ENCODE results near the gene MPC2. TPM values are rescaled to one million over a fixed set of nuclear protein-coding genes. Genes with fewer than 3 reads are reported as not detected.

MPC2 gene
- total RNA-seq (74.4 TPM), polyA plus RNA-seq (67.9 TPM)
- long read RNA-seq, donor 1, partial matches to known transcripts, result 0 of 3 reads
- long read RNA-seq, donor 1, other reads (novel, unspliced or antisense), result 0 of 3 reads
- long read RNA-seq, donor 2, transcript MPC2-202 (5 exons, 2,177 nt), result major isoform, 64 of 78 reads
- long read RNA-seq, donor 2, partial matches to known transcripts, result 14 of 78 reads
- long read RNA-seq, donor 2, other reads (novel, unspliced or antisense), result 0 of 78 reads
- long read RNA-seq, donor 3, transcript MPC2-202 (5 exons, 2,177 nt), result major isoform, 90 of 128 reads
- long read RNA-seq, donor 3, partial matches to known transcripts, result 38 of 128 reads
- long read RNA-seq, donor 3, other reads (novel, unspliced or antisense), result 0 of 128 reads
- long read RNA-seq, donor 4, transcript MPC2-202 (5 exons, 2,177 nt), result major isoform, 23 of 31 reads
- long read RNA-seq, donor 4, partial matches to known transcripts, result 8 of 31 reads
- long read RNA-seq, donor 4, other reads (novel, unspliced or antisense), result 0 of 31 reads
- long read RNA-seq, donor 5, transcript MPC2-202 (5 exons, 2,177 nt), result major isoform, 109 of 175 reads
- long read RNA-seq, donor 5, partial matches to known transcripts, result 66 of 175 reads
- long read RNA-seq, donor 5, other reads (novel, unspliced or antisense), result 0 of 175 reads
- long read RNA-seq, donor 6, transcript MPC2-202 (5 exons, 2,177 nt), result major isoform, 32 of 44 reads
- long read RNA-seq, donor 6, partial matches to known transcripts, result 12 of 44 reads
- long read RNA-seq, donor 6, other reads (novel, unspliced or antisense), result 0 of 44 reads
- long read RNA-seq, donor 7, transcript MPC2-202 (5 exons, 2,177 nt), result major isoform, 39 of 86 reads
- long read RNA-seq, donor 7, partial matches to known transcripts, result 47 of 86 reads
- long read RNA-seq, donor 7, other reads (novel, unspliced or antisense), result 0 of 86 reads
- long read RNA-seq, donor 8, transcript MPC2-202 (5 exons, 2,177 nt), result major isoform, 19 of 32 reads
- long read RNA-seq, donor 8, partial matches to known transcripts, result 13 of 32 reads
- long read RNA-seq, donor 8, other reads (novel, unspliced or antisense), result 0 of 32 reads
- long read RNA-seq, donor 9, transcript MPC2-202 (5 exons, 2,177 nt), result major isoform, 40 of 56 reads
- long read RNA-seq, donor 9, partial matches to known transcripts, result 16 of 56 reads
- long read RNA-seq, donor 9, other reads (novel, unspliced or antisense), result 0 of 56 reads
- long read RNA-seq, donor 10, transcript MPC2-202 (5 exons, 2,177 nt), result major isoform, 47 of 58 reads
- long read RNA-seq, donor 10, partial matches to known transcripts, result 11 of 58 reads
- long read RNA-seq, donor 10, other reads (novel, unspliced or antisense), result 0 of 58 reads

- H3K27me3 ChIP-seq (ENCODE audit: control insufficient read depth in 2 of 2, insufficient read depth in 1 of 2, low read length in 1 of 2), result no peaks in the 10 kb centered on the region
- no peaks in the 10 kb centered on the region for H3K9me3 ChIP-seq (ENCODE audit: control insufficient read depth in 2 of 2, insufficient read depth in 1 of 2, low read length in 1 of 2)
- WGBS, result under 1% methylated on average over 51 of the region's 51 CpGs
- peak within 1 kb of the TSS; percentile 97 to 99 for H3K27ac ChIP-seq (ENCODE audit: low read depth in 1 of 2, low read length in 1 of 2)
- peaks cover 4 to 5% of the 10 kb centered on the region in 2 donors for H3K4me1 ChIP-seq (ENCODE audit: control insufficient read depth in 2 of 2, insufficient read depth in 2 of 2, low read length in 2 of 2)
- H3K4me3 ChIP-seq (ENCODE audit: low read length in 2 of 2), result peak within 1 kb of the TSS; percentile 63 to 93
- peak; percentile 40 to 86 (median 68) for DNase-seq (ENCODE audit: low read depth in 6 of 9, low spot score in 9 of 9)
- H3K36me3 ChIP-seq (ENCODE audit: control insufficient read depth in 2 of 2, insufficient read depth in 2 of 2, low read length in 1 of 2), result no peaks in the 10 kb centered on the region
These were observed at the start of gene MPC2 for GRCh38 chr1:167936930-167937708. Gene MPC2 (minus strand): TSS chr1:167937072. CDS start chr1:167935841, 1,231 bp downstream.

- H3K9me3 ChIP-seq (ENCODE audit: control insufficient read depth in 2 of 2, insufficient read depth in 1 of 2, low read length in 1 of 2), result no peaks in the 10 kb centered on the region
- no peak for DNase-seq (ENCODE audit: low read depth in 6 of 9, low spot score in 9 of 9)
- no peak overlapping the region for H3K27ac ChIP-seq (ENCODE audit: low read depth in 1 of 2, low read length in 1 of 2)
- no peaks in the 10 kb centered on the region for H3K4me1 ChIP-seq (ENCODE audit: control insufficient read depth in 2 of 2, insufficient read depth in 2 of 2, low read length in 2 of 2)
- H3K36me3 ChIP-seq (ENCODE audit: control insufficient read depth in 2 of 2, insufficient read depth in 2 of 2, low read length in 1 of 2), result peaks cover 3 to 16% of the 10 kb centered on the region in 2 donors
- H3K27me3 ChIP-seq (ENCODE audit: control insufficient read depth in 2 of 2, insufficient read depth in 1 of 2, low read length in 1 of 2), result no peaks in the 10 kb centered on the region
- 77% methylated on average over 8 of the region's 8 CpGs for WGBS
- H3K4me3 ChIP-seq (ENCODE audit: low read length in 2 of 2), result no peak overlapping the region
These were observed 48.1 kb upstream of the MPC2 start for GRCh38 chr1:167984886-167985489.

GRCh38 chr1:167983797-167984420 is 47.0 kb upstream of the MPC2 start:
- H3K4me1 ChIP-seq (ENCODE audit: control insufficient read depth in 2 of 2, insufficient read depth in 2 of 2, low read length in 2 of 2), result no peaks in the 10 kb centered on the region
- H3K36me3 ChIP-seq (ENCODE audit: control insufficient read depth in 2 of 2, insufficient read depth in 2 of 2, low read length in 1 of 2), result peaks cover 3 to 16% of the 10 kb centered on the region in 2 donors
- no peak for DNase-seq (ENCODE audit: low read depth in 6 of 9, low spot score in 9 of 9)
- WGBS, result 100% methylated on average over 2 of the region's 2 CpGs
- no peak overlapping the region for H3K27ac ChIP-seq (ENCODE audit: low read depth in 1 of 2, low read length in 1 of 2)
- H3K4me3 ChIP-seq (ENCODE audit: low read length in 2 of 2), result no peak overlapping the region
- H3K27me3 ChIP-seq (ENCODE audit: control insufficient read depth in 2 of 2, insufficient read depth in 1 of 2, low read length in 1 of 2), result no peaks in the 10 kb centered on the region
- no peaks in the 10 kb centered on the region for H3K9me3 ChIP-seq (ENCODE audit: control insufficient read depth in 2 of 2, insufficient read depth in 1 of 2, low read length in 1 of 2)

GRCh38 chr1:167981933-167982332 is 45.1 kb upstream of the MPC2 start:
- H3K27ac ChIP-seq (ENCODE audit: low read depth in 1 of 2, low read length in 1 of 2), result no peak overlapping the region
- DNase-seq (ENCODE audit: low read depth in 6 of 9, low spot score in 9 of 9), result no peak
- H3K4me1 ChIP-seq (ENCODE audit: control insufficient read depth in 2 of 2, insufficient read depth in 2 of 2, low read length in 2 of 2), result no peaks in the 10 kb centered on the region
- H3K4me3 ChIP-seq (ENCODE audit: low read length in 2 of 2), result no peak overlapping the region
- peaks cover 3 to 20% of the 10 kb centered on the region in 2 donors for H3K36me3 ChIP-seq (ENCODE audit: control insufficient read depth in 2 of 2, insufficient read depth in 2 of 2, low read length in 1 of 2)
- WGBS, result 99% methylated on average over 9 of the region's 9 CpGs
- H3K9me3 ChIP-seq (ENCODE audit: control insufficient read depth in 2 of 2, insufficient read depth in 1 of 2, low read length in 1 of 2), result no peaks in the 10 kb centered on the region
- H3K27me3 ChIP-seq (ENCODE audit: control insufficient read depth in 2 of 2, insufficient read depth in 1 of 2, low read length in 1 of 2), result no peaks in the 10 kb centered on the region

- H3K9me3 ChIP-seq (ENCODE audit: control insufficient read depth in 2 of 2, insufficient read depth in 1 of 2, low read length in 1 of 2), result no peaks in the 10 kb centered on the region
- H3K36me3 ChIP-seq (ENCODE audit: control insufficient read depth in 2 of 2, insufficient read depth in 2 of 2, low read length in 1 of 2), result peaks cover 3 to 23% of the 10 kb centered on the region in 2 donors
- no peak overlapping the region for H3K27ac ChIP-seq (ENCODE audit: low read depth in 1 of 2, low read length in 1 of 2)
- H3K4me1 ChIP-seq (ENCODE audit: control insufficient read depth in 2 of 2, insufficient read depth in 2 of 2, low read length in 2 of 2), result no peaks in the 10 kb centered on the region
- no peak for DNase-seq (ENCODE audit: low read depth in 6 of 9, low spot score in 9 of 9)
- WGBS, result 100% methylated on average over 1 of the region's 1 CpG
- no peak overlapping the region for H3K4me3 ChIP-seq (ENCODE audit: low read length in 2 of 2)
- no peaks in the 10 kb centered on the region for H3K27me3 ChIP-seq (ENCODE audit: control insufficient read depth in 2 of 2, insufficient read depth in 1 of 2, low read length in 1 of 2)
These were observed 40.4 kb upstream of the MPC2 start for GRCh38 chr1:167977245-167977644.

- peaks cover 3 to 11% of the 10 kb centered on the region in 2 donors for H3K36me3 ChIP-seq (ENCODE audit: control insufficient read depth in 2 of 2, insufficient read depth in 2 of 2, low read length in 1 of 2)
These were observed 37.8 kb upstream of the MPC2 start for GRCh38 chr1:167974698-167975097.

GRCh38 chr1:167973832-167974231 is 37.0 kb upstream of the MPC2 start:
- no peaks in the 10 kb centered on the region for H3K27me3 ChIP-seq (ENCODE audit: control insufficient read depth in 2 of 2, insufficient read depth in 1 of 2, low read length in 1 of 2)
- H3K27ac ChIP-seq (ENCODE audit: low read depth in 1 of 2, low read length in 1 of 2), result no peak overlapping the region
- H3K9me3 ChIP-seq (ENCODE audit: control insufficient read depth in 2 of 2, insufficient read depth in 1 of 2, low read length in 1 of 2), result no peaks in the 10 kb centered on the region
- no peak overlapping the region for H3K4me3 ChIP-seq (ENCODE audit: low read length in 2 of 2)
- H3K4me1 ChIP-seq (ENCODE audit: control insufficient read depth in 2 of 2, insufficient read depth in 2 of 2, low read length in 2 of 2), result no peaks in the 10 kb centered on the region
- peaks cover 3 to 11% of the 10 kb centered on the region in 2 donors for H3K36me3 ChIP-seq (ENCODE audit: control insufficient read depth in 2 of 2, insufficient read depth in 2 of 2, low read length in 1 of 2)
- DNase-seq (ENCODE audit: low read depth in 6 of 9, low spot score in 9 of 9), result no peak
- 94% methylated on average over 2 of the region's 2 CpGs for WGBS

More at GRCh38 chr1:167974698-167975097, 37.8 kb upstream of the MPC2 start:
- Histone ChIP-seq H3K27me3 (ENCODE audit: control insufficient read depth in 2 of 2, insufficient read depth in 1 of 2, low read length in 1 of 2) (no peaks in the 10 kb centered on the region), H3K27ac (ENCODE audit: low read depth in 1 of 2, low read length in 1 of 2) (no peak overlapping the region), H3K4me3 (ENCODE audit: low read length in 2 of 2) (no peak overlapping the region), H3K9me3 (ENCODE audit: control insufficient read depth in 2 of 2, insufficient read depth in 1 of 2, low read length in 1 of 2) (no peaks in the 10 kb centered on the region), H3K4me1 (ENCODE audit: control insufficient read depth in 2 of 2, insufficient read depth in 2 of 2, low read length in 2 of 2) (no peaks in the 10 kb centered on the region)
- no peak for DNase-seq (ENCODE audit: low read depth in 6 of 9, low spot score in 9 of 9)
- WGBS, result 99% methylated on average over 4 of the region's 4 CpGs

Data from thymus (tissue), 14 donors.